Activated T-cell treated with anti-CD3 and anti-CD28 coated beads, Interleukin-2, amount 50 U/mL, for 1 hour (primary cell): ENCODE results near the gene TYW1.
"Not testable (repeated sequence)": the region's sequence is repeated elsewhere in the genome, so short reads cannot be mapped to it uniquely, and the experiment has no call there.

Source experiments
- DNase-seq: peaks from one replicate; pipeline ENCODE4 v3.0.0-alpha.2; 2020

The TYW1 gene

DNA sequence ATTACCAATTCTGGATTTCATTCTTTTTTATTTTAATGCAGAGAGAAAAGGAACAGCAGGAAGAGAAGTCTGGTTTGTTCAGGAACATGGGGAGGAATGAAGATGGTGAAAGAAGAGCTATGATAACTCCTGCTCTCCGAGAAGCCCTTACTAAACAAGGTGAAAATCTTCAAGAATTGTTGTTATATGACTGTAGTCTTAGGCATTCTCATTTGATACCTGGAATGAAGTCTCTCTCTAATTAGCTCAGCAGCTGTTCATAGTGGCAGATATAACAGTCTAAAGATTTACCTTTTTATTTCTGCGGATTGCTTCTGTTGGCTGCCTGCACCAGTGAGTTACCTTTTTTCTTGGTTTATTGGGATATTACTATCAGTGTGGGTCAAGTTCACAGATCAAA, 53.3 kb downstream of the TYW1 start:
- DNase-seq = not testable (repeated sequence)

DNA sequence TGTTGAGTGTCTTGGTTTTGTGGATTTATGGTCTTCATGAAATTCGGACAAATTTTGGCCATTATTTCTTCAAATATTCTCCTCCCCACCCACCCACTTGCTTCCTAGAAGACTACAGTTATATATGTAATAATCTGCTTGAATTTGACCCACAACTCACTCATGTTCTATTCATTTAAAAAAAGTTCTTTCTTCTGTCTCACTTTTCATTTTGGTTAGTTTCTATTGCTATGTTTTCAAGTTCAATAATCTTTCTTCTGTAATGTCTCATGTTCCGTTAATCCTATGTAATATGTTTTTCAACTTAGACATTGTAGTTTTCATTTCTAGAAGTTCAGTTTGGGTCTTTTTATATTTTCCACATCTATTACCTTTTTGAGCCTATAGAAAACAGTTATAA, 55.5 kb downstream of the TYW1 start:
- DNase-seq = not testable (repeated sequence)

DNA sequence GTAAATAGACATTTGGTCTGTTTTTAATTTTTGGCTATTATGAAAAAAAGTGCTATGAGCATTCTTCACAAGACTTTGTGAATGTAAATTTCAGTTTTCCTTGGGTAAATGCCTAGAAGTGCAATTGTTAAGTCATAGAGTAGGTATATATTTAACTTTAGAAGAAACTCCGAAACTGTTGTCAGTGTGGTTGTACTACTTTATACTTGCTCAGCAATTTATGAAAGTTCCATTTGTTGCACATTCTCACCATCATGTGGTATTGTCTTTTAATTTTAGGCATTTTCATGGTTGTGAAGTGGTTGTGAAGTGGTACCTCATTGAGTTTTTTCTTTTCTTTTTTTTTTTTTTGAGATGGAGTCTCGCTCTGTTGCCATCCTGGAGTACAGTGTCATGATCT, 60.0 kb downstream of the TYW1 start:
- DNase-seq = no peak

DNA sequence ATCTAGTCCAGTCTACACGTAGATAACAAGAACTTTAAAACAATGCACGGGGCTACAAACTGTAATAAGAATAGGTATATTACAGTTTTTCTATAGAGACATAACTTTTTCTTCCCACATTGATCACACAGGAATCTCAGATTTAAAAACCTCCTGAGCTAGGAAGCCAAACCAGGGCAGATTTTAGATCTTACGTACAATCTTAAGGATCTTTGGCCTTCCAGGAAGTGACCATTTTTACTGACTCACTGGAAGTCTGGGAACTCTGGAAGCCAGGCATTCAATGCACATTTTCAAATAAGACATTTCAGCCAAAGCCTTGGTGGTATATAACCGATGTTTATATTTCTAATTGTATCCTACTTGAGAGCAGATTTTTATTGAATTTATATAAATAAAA, 64.7 kb downstream of the TYW1 start:
- not testable (repeated sequence) for DNase-seq

DNA sequence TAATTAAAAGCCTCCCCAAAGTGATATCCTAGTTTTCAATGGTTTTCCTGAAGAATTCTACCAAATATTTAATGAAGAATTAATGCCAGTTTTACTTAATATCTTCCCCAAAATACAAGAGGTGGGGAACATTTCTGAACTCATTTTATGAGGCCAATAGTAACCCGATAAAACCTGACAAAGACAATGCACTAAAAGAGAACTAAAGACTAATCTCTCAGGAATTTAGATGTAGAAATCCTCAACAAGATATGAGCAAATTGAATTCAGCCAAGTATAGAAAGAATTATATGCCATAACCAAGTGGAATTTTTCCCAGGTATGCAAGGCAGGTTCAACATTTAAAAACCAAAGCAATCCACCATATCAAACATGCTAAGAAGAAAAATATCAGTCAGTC, 66.2 kb downstream of the TYW1 start:
- not testable (repeated sequence) for DNase-seq

DNA sequence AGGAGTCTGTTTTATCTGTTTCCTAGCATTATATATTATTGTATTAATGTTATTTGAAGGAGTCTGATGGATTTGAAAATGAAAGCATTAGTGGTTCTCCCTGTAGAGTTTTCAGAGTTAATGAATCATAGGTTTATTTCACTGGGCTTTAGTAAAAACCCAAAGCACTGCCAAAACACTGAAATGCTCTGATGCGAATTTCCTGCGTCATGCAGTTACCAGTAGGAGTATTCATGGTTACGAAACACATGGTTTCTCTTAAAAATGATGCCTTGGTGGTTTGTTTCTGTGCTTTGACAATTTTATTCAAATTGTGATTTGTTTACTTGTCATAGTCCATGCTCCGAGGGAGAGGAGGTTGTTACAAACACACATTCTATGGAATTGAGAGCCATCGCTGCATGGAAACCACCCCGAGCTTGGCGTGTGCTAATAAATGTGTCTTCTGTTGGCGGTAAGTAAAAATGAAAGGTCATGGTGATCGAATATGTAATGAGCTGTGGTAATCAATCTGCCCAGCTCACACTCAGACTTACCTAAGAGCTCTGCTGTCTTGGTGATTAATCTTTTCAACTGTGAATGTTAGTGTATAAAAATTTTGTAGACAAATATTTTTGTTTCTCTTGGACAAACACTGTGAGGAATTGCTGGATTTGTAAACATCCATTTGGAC, 70.5 kb downstream of the TYW1 start:
- DNase-seq = not testable (repeated sequence)

DNA sequence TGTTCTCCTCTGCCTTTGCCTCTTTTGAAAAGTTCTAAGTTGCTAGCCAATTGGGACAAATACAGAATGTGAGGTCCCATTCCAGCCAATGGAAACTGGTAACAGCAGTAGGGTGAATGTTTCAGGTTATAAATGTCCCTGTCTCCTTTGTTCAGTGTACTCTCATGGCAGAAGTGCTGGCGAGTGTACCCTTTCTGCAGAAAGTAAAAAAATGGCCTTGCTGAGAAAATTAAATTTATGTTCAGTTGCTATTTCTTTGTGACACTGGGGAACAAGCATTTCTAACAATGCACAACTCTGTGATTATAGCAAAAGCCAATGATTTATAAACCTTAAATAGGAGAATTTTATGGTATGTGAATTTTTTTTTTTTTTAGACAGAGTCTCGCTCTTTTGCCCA, 79.5 kb downstream of the TYW1 start:
- DNase-seq = not testable (repeated sequence)

DNA sequence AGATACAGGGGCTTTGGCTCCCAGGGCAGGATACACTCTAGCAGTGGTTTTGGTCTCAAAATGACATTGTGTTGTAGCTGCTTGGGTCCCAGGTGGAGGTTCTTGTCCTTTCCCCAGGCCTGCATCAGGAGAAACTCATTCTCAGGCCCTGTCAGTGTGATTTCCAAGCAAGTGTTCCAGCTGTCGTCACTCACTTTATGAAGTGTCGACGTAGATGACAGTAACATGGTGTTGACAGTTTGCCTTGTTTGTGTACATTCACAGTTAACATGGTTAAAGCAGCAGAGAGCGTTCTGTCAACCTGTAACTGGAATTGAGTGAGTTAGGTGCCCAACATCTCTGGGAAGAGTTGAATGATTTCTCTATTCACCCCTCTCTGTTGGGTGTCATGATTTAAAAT, 86.2 kb downstream of the TYW1 start:
- DNase-seq = not testable (repeated sequence)

DNA sequence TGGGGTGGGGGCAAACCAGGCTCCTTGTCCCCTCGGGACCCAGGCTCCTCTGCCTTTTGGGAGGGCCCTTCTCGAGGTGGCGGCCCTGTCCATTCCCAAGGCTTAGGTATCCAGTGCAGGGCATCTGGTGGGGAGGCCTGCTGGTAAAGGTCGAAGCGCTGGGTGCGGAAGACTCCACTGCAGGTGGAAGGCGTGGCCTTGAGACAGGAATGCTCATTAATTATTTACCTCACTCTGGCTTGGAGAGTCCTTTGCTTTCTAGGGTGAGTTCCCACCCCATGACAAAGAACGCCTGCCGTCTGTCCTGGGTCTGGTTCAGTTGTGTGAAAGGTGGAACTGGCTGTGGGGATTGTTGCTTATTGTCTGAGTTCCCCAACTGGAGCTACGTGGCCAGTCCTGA, 92.6 kb downstream of the TYW1 start:
- DNase-seq = not testable (repeated sequence)

DNA sequence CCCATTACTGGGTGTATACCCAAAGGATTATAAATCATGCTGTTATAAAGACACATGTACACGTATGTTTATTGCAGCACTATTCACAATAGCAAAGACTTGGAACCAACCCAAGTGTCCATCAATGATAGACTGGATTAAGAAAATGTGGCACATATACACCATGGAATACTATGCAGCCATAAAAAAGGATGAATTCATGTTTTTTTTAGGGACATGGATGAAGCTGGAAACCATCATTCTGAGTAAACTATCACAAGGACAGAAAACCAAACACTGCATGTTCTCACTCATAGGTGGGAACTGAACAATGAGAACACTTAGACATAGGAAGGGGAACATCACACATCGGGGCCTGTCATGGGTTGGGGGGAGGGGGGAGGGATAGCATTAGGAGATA, 94.4 kb downstream of the TYW1 start:
- DNase-seq = not testable (repeated sequence)

DNA sequence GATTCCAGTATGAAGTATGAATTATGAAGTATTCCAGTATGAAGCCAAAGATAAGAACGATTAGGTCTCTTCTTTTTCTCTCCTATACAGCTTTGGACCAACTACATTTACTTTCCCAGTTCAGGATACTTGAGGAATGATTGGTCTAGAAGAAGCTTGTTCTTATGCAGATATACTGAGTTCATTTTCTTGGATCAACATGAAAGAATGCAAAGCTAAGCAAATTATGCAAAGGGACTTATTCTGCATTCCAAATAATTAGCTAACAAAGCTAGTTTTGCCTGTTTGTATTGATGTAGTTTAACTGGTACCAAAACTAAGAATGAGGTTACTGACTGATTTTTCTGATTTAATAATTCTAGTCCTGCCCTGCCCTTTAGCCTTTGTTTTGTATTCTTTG, 101.4 kb downstream of the TYW1 start:
- not testable (repeated sequence) for DNase-seq

DNA sequence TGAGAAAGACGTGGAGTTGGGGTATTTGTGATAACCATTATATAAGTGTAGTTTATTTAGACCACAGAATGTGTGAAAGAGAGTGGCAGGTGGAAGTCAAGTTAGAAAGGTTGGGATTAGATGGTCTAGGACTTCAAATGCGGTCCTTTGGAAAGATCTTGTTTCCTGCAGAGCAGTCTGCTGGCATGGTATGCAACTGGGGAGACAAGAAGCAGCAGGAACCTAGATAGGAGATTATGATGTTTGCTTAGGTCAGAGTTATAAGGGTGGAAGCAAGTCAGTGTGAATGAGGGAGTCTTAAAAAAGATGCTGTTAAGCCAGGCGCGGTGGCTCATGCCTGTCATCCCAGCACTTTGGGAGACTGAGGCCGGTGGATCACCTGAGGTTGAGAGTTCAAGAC, 102.8 kb downstream of the TYW1 start:
- DNase-seq = not testable (repeated sequence)

DNA sequence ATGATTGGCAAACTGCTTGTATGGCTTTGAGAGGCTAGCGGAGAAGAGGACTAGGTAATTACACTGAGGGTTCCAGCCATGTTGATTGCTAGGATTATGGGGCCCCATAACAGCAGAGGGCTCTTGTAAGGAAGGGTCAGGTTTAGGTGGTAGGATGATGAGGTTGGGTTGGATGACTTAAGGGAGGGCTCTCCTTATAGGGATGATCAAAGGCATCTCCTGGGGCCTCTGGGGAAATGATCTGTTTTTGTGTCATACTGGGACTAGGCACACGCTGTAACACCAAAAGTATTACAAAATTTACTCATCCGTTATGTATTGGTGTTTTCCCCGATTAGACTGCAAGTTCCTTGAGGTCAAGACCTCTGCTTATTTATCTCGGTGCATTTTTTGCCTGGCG, 103.4 kb downstream of the TYW1 start:
- DNase-seq = not testable (repeated sequence)

DNA sequence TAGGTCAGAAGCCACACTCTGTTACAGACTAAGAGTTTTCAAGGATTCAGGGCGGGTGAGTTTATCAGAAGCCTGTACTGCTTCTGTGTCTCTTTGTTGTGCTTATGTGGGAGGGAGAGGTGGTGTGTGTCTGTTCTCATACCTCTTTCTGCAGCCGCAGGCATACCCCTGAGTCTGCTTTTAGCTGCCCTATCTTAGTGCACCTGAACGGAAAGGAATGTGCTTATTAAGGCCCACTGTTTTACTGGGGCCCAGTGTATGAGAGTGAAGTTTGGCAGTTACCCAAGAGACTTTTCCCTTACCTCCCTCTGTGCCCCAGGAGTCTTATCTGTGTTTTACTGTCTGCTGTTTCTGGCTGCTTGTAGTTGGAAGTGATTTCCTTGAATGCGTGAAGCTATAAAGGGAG, 104.3 kb downstream of the TYW1 start:
- DNase-seq = no peak

DNA sequence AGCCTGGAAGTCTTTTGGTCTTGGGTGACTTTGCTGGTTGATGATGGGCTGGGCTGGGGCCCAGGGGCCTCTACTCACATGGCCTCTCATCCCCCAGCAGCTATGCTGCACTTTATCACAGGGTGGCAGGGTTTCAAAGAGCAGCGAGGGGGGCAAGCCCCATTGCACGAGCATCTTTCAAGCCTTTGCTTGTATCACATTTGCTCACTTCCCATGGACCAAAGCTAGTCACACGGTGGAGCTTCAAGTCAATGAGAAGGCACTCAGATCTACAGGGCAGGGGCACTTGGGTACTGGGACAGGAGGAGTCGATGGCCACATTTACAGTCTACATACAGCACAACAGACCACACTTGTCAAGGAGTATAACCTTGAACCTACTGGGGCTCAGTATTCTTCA, 108.3 kb downstream of the TYW1 start:
- DNase-seq = not testable (repeated sequence)

DNA sequence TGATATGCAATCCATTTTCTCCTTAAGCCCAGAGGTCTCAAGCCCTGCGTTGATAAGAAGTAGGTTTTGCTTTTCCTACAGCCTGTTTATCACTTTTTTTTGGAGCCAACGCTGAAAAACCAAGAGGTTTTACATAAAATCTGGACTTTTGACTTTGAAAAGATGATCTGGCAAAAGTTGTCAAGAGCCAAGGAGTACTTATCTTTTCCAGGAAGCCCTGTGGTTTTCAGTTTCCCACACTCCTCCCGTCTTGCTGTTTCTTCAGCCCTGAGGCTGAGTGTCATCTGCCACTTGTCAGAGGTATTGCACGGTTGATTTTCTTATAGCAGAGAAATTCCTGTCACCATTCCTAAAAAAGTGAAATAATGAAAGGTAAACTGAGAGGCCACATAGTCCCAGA, 108.7 kb downstream of the TYW1 start:
- no peak for DNase-seq

DNA sequence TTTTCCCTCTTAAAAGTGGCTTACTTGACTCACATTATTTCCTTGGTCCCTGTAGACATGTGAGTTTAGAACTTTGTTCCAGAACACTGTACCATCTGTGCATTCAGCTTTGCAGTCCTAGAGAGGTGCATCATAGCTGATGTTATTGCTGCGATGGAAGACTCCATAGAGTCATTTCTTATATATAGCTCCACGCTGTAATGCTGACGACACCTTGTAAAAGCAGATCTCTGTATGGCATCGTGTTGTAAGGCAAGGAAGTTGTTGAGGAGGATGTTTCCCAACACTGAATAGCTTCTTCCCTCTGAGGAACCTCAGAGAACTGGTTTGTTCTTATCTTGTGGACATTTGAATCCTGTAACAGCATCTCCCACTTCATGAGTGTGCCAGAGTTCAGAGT, 109.6 kb downstream of the TYW1 start:
- DNase-seq = not testable (repeated sequence)

DNA sequence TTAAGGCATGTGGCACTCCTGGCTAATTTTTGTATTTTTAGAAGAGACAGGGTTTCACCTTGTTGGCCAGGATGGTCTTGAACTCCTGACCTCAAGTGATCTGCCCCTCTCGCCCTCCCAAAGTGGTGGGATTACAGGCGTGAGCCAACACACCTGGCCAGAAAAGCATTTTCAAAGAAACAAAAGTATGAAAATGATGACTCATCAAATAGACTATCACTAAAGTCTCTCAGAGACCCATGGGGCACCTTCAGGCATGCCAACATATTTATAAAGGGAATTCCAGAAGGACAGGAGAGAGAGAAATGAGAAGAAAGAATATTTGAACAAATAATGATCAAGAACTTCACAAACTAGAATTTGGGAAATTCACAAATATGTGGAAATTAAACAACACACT, 114.7 kb downstream of the TYW1 start:
- not testable (repeated sequence) for DNase-seq

DNA sequence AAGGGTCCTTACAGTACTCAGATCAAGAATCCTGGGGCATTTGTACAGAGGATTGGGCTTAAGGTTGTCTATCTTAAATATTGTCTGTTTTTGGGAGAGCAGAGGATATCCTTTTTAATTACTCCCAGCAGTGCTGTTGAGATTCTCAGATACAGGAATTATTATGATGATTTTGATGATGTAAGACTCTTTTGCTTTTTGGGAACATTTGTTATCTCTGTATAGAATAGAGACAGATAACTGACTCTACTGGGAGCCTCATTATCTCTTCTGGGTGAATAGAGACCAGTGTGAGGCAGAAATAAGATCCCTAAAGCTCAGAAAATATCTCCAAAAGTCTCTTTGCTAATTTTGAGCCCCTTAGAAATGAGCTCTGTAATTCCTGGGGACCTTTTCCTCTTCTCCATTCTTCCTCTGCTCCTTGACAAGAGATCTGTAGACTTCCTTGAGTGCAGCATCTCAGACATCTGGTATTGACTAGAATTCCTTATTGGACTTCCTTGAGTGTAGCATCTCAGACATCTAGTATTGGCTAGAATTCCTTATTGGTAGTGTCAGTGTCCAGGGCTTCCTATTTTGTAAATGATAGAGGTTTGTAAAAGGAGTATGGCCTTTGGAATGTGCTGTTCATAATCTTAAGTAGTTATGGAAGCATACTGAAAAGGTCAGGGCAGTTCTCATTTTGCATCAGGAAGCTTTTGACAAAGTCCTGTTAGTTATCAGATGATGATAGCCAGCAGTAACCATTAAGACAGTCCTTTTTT, 118.0 kb downstream of the TYW1 start:
- not testable (repeated sequence) for DNase-seq

DNA sequence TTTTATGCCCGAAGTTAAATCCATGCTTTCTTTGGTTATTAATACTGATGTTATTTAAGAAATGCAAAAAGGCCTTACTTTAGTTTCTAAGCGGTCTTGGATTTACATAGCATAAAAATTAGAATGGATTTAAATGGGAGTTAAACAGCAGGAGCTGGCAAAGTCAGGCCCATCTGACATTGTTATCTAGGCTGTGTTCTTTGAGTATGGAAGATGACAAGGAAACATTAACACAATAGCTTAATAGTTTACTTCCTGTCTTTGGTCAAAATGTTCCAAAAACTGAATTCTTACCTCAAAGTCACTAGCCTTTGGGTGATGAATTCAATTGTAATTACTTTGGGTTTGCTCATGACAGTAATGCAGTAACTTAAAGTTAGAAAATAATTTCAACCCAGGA, 123.9 kb downstream of the TYW1 start:
- not testable (repeated sequence) for DNase-seq

DNA sequence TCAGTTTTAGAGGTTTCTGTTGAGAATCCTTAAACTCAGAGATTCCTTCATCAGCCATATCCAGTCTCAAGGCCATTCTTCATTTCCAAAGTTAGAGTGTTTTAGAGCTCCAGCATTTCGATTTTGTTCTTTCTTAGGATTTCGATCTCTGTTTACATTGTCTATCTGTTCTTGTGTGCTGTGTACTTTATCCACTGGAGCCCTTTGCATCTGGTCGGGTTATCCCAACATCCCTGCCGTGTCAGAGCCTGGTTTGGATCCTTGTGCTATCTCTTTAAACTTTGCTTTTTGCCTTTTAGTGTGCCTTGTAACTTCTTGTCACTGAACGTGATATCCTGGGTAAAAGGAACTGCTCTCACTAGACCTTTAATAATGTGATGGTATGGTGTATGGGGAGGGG, 131.6 kb downstream of the TYW1 start:
- DNase-seq = not testable (repeated sequence)

DNA sequence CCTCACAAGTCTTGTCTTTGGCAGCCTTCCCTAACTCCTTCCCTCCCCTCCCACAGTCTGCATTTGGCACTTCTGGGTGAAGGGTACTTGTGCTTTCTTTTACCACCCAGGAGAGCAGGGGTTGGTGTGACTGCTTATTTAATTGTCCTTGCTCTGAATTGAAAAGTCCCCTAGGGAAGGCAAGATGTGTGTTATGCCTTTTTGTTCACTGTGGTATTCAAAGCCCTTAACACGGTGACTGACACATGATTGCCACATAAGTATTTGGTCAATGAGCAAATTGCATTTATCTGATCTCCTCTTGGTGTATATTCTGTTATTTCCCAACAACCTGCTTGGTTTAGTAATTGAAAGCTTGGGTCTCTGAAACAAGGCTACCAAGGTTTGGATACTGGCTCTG, 134.1 kb downstream of the TYW1 start:
- DNase-seq = not testable (repeated sequence)

DNA sequence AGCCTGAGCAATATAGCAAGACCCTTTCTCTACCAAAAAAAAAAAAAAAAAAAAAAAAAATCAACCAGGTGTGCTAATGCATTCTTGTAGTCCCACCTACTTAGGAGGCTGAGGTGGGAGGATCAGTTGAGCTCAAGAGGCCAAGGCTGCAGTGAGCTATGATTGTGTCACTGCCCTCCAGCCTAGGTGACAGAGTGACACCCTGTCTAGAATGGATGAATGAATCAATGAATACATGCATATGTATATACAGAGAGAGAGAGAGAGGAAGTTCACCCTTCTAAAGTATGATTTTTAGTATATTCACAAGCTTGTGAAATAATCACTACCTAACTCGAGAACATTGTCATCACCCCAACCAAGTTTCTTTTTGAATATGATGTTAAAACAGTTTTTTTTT, 138.3 kb downstream of the TYW1 start:
- DNase-seq = not testable (repeated sequence)
